Ovary (tissue), 9 donors: Measurements from ENCODE around the gene NUP35. TPM values are rescaled to one million over a fixed set of nuclear protein-coding genes. Genes with fewer than 3 reads are reported as not detected.

Experiments used
- DNase-seq, 5 donors: peaks; one replicate each; pipeline ENCODE4 v3.0.0-alpha.2; 2019 to 2020
- H3K27ac ChIP-seq, 2 donors: fragments of 200-600 bp; one replicate each; pipeline versions ENCODE4 v1.5.1 to v1.8.0; 2019 to 2022
- H3K27me3 ChIP-seq: fragments of 200-600 bp; one replicate; pipeline ENCODE4 v1.8.0; 2022
- H3K36me3 ChIP-seq: fragments of 200-600 bp; sonication (generic); one replicate; pipeline ENCODE4 v1.5.1; 2019
- H3K4me1 ChIP-seq: one replicate; pipeline ENCODE4 v1.8.1; 2013; ENCODE audit warnings: mild to moderate bottlenecking, moderate library complexity; ENCODE audit not compliant: insufficient read depth
- H3K4me3 ChIP-seq: fragments of 200-600 bp; sonication (generic); one replicate; pipeline ENCODE4 v1.5.1; 2017
- H3K9me3 ChIP-seq, 2 donors: fragments of 200-600 bp in 1 of 2; sonication (generic) in 1 of 2; one replicate each; pipeline versions ENCODE4 v1.5.1 to v1.8.1; 2013 to 2019; ENCODE audit warnings: mild to moderate bottlenecking in 1 of 2, moderate library complexity in 1 of 2
- EP300 ChIP-seq: sonication (generic); formaldehyde crosslinking; IDR thresholded peaks from one replicate; pipeline ENCODE4 v1.6.1; 2017; ENCODE audit warnings: antibody characterized with exemption
- POLR2A ChIP-seq: fragments of 450-650 bp; IDR thresholded peaks from one replicate; pipeline ENCODE4 v1.6.1; 2017; ENCODE audit warnings: antibody characterized with exemption, mild to moderate bottlenecking, moderate library complexity
- WGBS, 3 donors: extraction: QIAGEN DNeasy Blood & Tissue Kit in 1 of 3; methylation state at CpG; one replicate each; pipeline versions ENCODE4 v1.1.5 to v1.1.7; 2013 to 2017; 5-methylcytosine and 5-hydroxymethylcytosine counted together
- intact Hi-C, 4 donors: fragments of 100-400 bp; cut with DNase I; formaldehyde crosslinking; loops; one replicate each; pipeline versions ENCODE4 v1.11.0 to v1.15.1; 2022 to 2023
- polyA plus RNA-seq, 2 donors: library from polyadenylated mRNA; stranded (reverse); fragments of 200-250 nt in 1 of 2; fragments of 350-450 nt in 1 of 2; fragmentation: Illumina TruSeq in 1 of 2; extraction: RNeasy Lipid Tissue Mini Kit (QIAGEN cat#74804) in 1 of 2; gene quantifications; one replicate each; pipeline ENCODE4 v1.2.3, GENCODE V29; 2013 to 2014
- total RNA-seq, 7 donors: library from RNA; depleted of rRNA in 2 of 7; stranded (reverse); fragments of >200 nt in 2 of 7; fragmentation: NEBNext Ultra II Directional in 3 of 7; extraction: Animal tissue kit (Norgen Biotek cat#: 25700) in 3 of 7; gene quantifications; one replicate each; pipeline versions ENCODE4 v1.1.0 to v1.2.4, GENCODE V29; 2016 to 2023
- TF ChIP-seq, protein P1 (sequence below), 3 donors: fragments of 450-650 bp in 2 of 3; fragments of 200-600 bp in 1 of 3; IDR thresholded peaks; one replicate each; pipeline versions ENCODE4 v1.5.1 to v1.8.0; 2016 to 2022; ENCODE audit warnings: antibody characterized with exemption in 3 of 3, mild to moderate bottlenecking in 1 of 3
- donor health status: DM: no; HTN: no; CAD: no; lungs with moderate emphysema.
- donor health status: DM: no; HTN: no; CAD: no.
- donor health status: Bipolar disorder and iron deficiency.
- donor health status: DM: yes; HTN: yes; CAD: no.
- donor health status: DM: no; HTN: no; CAD: no.
- donor health status: DM: yes; HTN: yes; CAD: no.

The NUP35 gene
- total and polyA plus RNA-seq, 9 donors, result 12.2 to 28.5 (median 19.4) TPM

DNA sequence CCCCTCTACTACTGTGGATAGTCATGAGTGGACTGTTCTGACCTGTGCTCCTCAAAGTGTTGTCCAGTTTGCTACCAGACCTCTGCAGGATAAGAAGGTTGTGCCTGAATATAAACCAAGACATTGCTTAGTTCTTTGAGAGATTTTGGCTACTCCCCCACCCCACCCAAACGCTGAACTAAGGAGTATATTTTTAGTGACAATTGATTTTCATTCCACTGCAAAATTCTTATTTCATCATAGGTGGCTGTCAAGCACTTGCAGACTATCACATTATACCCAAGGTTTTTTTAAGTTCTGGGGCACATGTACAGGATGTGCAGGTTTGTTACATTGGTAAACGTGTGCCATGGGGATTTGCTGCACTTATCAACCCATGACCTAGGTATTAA, 32.3 kb upstream of the NUP35 start:
- 72 to 81% (median 74%) methylated on average over 2 of the region's 2 CpGs for WGBS, 3 donors
- no peaks in the 10 kb centered on the region for H3K4me1 ChIP-seq
- no peaks in the 10 kb centered on the region for H3K9me3 ChIP-seq
- no peak overlapping the region for H3K4me3 ChIP-seq
- H3K27me3 ChIP-seq, result no peaks in the 10 kb centered on the region
- no peaks in the 10 kb centered on the region for H3K36me3 ChIP-seq
- intact Hi-C loops, result no loop called here
- no peak for TF ChIP-seq POLR2A
- TF ChIP-seq, protein P1, sequence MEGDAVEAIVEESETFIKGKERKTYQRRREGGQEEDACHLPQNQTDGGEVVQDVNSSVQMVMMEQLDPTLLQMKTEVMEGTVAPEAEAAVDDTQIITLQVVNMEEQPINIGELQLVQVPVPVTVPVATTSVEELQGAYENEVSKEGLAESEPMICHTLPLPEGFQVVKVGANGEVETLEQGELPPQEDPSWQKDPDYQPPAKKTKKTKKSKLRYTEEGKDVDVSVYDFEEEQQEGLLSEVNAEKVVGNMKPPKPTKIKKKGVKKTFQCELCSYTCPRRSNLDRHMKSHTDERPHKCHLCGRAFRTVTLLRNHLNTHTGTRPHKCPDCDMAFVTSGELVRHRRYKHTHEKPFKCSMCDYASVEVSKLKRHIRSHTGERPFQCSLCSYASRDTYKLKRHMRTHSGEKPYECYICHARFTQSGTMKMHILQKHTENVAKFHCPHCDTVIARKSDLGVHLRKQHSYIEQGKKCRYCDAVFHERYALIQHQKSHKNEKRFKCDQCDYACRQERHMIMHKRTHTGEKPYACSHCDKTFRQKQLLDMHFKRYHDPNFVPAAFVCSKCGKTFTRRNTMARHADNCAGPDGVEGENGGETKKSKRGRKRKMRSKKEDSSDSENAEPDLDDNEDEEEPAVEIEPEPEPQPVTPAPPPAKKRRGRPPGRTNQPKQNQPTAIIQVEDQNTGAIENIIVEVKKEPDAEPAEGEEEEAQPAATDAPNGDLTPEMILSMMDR (IDR thresholded peaks at IDR 0.05), result no peak
- TF ChIP-seq EP300, result no peak
- DNase-seq, result no peak
- H3K27ac ChIP-seq, result no peak overlapping the region

DNA sequence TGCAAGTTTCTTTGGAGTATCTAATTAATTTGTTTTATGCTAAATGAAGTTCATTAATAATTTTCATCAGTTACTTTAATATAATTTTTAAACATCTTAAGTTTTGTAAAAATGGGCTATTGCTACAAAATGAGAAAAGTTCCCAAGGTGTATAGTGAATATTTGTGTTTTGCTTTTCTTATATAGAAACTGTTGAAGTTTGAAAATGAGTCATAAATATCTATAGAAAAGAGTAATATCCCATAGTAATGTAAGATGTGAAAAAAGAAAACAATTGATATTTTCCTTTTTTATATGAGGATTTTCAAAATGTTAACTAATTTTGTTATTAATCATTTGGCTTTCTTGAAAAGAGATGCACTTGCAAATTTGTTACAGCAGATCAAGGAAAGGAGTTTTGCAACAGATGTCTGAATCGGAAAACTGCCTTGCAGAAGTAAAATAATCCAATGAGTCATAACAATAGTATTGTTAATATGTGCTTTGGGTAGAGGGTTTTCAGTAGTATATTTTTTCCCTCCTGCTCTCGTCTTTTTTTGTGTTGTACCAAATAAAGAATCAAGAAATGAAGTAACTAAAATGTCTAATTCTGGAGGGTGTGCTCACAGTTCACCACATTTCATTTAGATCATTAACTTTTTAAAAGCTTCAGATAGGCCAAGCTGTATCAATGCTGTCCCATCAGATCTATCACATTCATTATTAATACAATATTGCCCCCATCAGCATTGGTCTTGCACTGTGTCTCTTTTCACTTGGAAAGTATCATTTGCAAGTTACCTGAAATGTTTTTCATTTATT, 30.2 kb upstream of the NUP35 start:
- H3K36me3 ChIP-seq, result no peaks in the 10 kb centered on the region
- H3K4me3 ChIP-seq, result no peak overlapping the region
- 3 to 9% (median 7%) methylated on average over 2 of the region's 2 CpGs for WGBS, 3 donors
- H3K4me1 ChIP-seq, result no peaks in the 10 kb centered on the region
- no peak for DNase-seq
- intact Hi-C loops, result no loop called here
- H3K9me3 ChIP-seq, result no peaks in the 10 kb centered on the region
- H3K27ac ChIP-seq, result no peak overlapping the region
- TF ChIP-seq EP300, result no peak
- TF ChIP-seq, protein P1 (IDR thresholded peaks at IDR 0.05), result no peak
- no peak for TF ChIP-seq POLR2A
- H3K27me3 ChIP-seq, result no peaks in the 10 kb centered on the region

DNA sequence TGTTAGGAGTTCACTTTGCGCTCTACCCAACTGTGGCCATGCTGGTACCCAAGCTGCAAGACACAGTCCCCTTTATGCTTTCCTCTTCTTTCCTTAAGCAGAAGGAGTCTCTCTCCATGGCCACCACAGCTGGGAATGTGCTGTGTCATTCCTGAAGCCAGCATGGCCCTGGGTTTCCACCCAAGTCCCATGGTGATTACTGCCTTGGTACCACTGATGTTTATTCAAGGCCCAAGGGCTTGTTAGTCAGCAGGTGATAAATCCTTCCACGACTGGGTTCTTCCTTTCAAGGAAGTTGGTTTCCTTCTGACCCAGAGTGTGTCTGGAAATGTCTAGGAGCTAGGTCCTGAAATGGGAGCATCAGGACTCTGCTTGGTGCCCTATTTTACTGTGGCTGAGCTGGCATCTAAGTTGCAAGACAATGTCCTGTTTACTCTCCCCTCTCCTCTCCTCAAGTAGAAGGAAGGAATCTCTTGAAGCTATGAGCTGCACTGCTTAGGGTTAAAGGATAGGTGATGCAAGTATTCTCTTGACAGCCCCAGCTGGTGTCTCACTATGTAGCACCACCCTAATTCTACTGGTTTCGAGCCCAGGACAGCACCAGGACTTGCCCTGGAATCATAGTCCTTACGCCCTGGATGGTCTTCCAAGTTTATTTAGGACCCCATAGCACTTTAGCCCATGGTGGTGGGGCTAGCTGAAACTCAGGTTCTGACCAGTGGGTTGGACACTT, 18.7 kb upstream of the NUP35 start:
- Histone ChIP-seq H3K27ac (no peak overlapping the region), H3K4me1 (no peaks in the 10 kb centered on the region), H3K36me3 (no peaks in the 10 kb centered on the region), H3K27me3 (no peaks in the 10 kb centered on the region), H3K4me3 (no peak overlapping the region), H3K9me3 (no peaks in the 10 kb centered on the region)
- intact Hi-C loops, result no loop called here
- 66 to 75% (median 70%) methylated on average over 4 of the region's 4 CpGs for WGBS, 3 donors
- no peak for DNase-seq
- TF ChIP-seq EP300, result no peak
- TF ChIP-seq POLR2A, result no peak

DNA sequence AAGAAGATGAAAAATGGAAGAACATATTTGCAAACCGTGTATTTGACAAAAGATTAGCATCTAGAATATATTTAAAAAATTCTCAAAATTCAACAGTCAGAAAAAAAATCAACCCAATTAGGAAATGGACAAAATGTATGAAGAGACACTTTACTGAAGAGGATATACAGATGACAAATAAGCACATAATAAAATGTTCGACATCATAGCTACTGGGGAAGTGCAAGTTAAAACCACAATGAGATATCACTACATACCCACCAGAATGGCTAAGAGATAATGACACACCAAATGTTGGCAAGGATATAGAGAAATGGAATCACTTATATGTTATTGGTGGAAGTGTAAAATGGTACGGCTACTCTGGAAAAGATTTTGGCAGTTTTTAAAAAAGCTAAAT, 11.7 kb upstream of the NUP35 start:
- WGBS, 3 donors, result 82 to 84% (median 84%) methylated on average over 3 of the region's 3 CpGs
- DNase-seq, result no peak
- no peaks in the 10 kb centered on the region for H3K27me3 ChIP-seq
- no peaks in the 10 kb centered on the region for H3K4me1 ChIP-seq
- intact Hi-C loops, result no loop called here
- no peaks in the 10 kb centered on the region for H3K36me3 ChIP-seq
- H3K9me3 ChIP-seq, result no peaks in the 10 kb centered on the region
- H3K27ac ChIP-seq, result no peak overlapping the region
- H3K4me3 ChIP-seq, result no peak overlapping the region
- TF ChIP-seq, protein P1 (IDR thresholded peaks at IDR 0.05), result no peak
- no peak for TF ChIP-seq EP300
- no peak for TF ChIP-seq POLR2A

DNA sequence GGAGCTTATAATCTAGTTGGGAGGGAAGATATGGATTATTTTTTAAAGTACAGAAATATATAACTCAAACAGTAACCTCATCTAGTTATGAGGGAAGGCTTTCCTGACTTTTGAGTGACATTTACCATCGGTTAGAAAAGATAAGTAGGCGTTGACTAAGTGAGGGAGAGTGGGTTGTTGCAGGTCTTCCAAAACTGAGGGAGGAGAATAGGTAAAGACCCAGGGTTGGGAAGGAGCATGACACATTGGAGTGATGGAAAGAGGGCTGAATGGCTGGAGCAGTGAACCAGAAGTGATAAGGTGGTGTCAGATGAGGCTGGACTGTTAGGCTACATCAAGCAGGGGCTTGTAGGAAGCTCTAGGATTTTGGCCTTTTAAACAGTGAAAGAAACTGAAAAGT, 10.6 kb upstream of the NUP35 start:
- Histone ChIP-seq H3K9me3 (no peaks in the 10 kb centered on the region), H3K27me3 (no peaks in the 10 kb centered on the region), H3K36me3 (no peaks in the 10 kb centered on the region), H3K4me3 (no peak overlapping the region), H3K4me1 (no peaks in the 10 kb centered on the region), H3K27ac (no peak overlapping the region)
- no peak for DNase-seq
- WGBS, 3 donors, result 44 to 66% (median 59%) methylated on average over 2 of the region's 2 CpGs
- intact Hi-C loops, result no loop called here
- TF ChIP-seq EP300, result no peak
- TF ChIP-seq, protein P1 (IDR thresholded peaks at IDR 0.05), result no peak
- TF ChIP-seq POLR2A, result no peak
